HG02870 (cell line): ENCODE results near the gene ZNF408.
"Not testable (repeated sequence)": the region's sequence is repeated elsewhere in the genome, so short reads cannot be mapped to it uniquely, and the experiment has no call there.

ENCODE experiments used
- ATAC-seq: cut with Tn5 transposase; IDR thresholded peaks from one replicate; pipeline ENCODE4 v1.9.1; 2021; ENCODE audit warnings: mild to moderate bottlenecking, moderate library complexity; ENCODE audit not compliant: unreplicated experiment

Gene ZNF408

GRCh38 chr11:46700241-46701077 is at the start of gene ZNF408, which contains the start of gene ARHGAP1:
Gene ZNF408, plus strand, starts transcription at chr11:46701031. Its CDS starts 17 bp downstream, at chr11:46701048.
Gene ARHGAP1, minus strand, starts transcription at chr11:46700619. Its CDS starts 4,512 bp downstream, at chr11:46696107.
- peak; percentile 91 for ATAC-seq

GRCh38 chr11:46655631-46656030 is 45.2 kb upstream of the ZNF408 start:
- ATAC-seq = no peak

GRCh38 chr11:46657186-46657585 is 43.6 kb upstream of the ZNF408 start:
- no peak for ATAC-seq

GRCh38 chr11:46658259-46658658 is 42.6 kb upstream of the ZNF408 start:
- ATAC-seq = no peak

GRCh38 chr11:46659908-46660307 is 40.9 kb upstream of the ZNF408 start:
- ATAC-seq = no peak

- ATAC-seq = no peak
These were observed 39.0 kb upstream of the ZNF408 start for GRCh38 chr11:46661836-46662235.

- ATAC-seq = no peak
These were observed 38.5 kb upstream of the ZNF408 start for GRCh38 chr11:46662366-46662765.

- no peak for ATAC-seq
These were observed 37.4 kb upstream of the ZNF408 start for GRCh38 chr11:46663277-46663940.

GRCh38 chr11:46664612-46665011 is 36.2 kb upstream of the ZNF408 start:
- ATAC-seq = no peak

- ATAC-seq = no peak
These were observed 35.5 kb upstream of the ZNF408 start for GRCh38 chr11:46665356-46665755.

GRCh38 chr11:46666516-46666915 is 34.3 kb upstream of the ZNF408 start:
- ATAC-seq = no peak

GRCh38 chr11:46667043-46667481 is 33.8 kb upstream of the ZNF408 start:
- no peak for ATAC-seq

GRCh38 chr11:46668480-46669085 is 32.2 kb upstream of the ZNF408 start:
- ATAC-seq = no peak

- ATAC-seq = no peak
These were observed 31.1 kb upstream of the ZNF408 start for GRCh38 chr11:46669711-46670139.

GRCh38 chr11:46670521-46670920 is 30.3 kb upstream of the ZNF408 start:
- ATAC-seq = not testable (repeated sequence)

- no peak for ATAC-seq
These were observed 28.9 kb upstream of the ZNF408 start for GRCh38 chr11:46671958-46672315.

GRCh38 chr11:46672381-46672839 is 28.4 kb upstream of the ZNF408 start:
- no peak for ATAC-seq

GRCh38 chr11:46673713-46674462 is 26.9 kb upstream of the ZNF408 start:
- ATAC-seq = no peak

GRCh38 chr11:46674463-46675287 is 26.2 kb upstream of the ZNF408 start:
- no peak for ATAC-seq

GRCh38 chr11:46675288-46675851 is 25.5 kb upstream of the ZNF408 start:
- ATAC-seq = no peak
